Ovary (tissue), 3 donors: ENCODE measurements around the gene PCNX1.

Source experiments
- EP300 ChIP-seq: sonication (generic); formaldehyde crosslinking; IDR thresholded peaks from one replicate; pipeline ENCODE4 v1.6.1; 2017; ENCODE audit warnings: antibody characterized with exemption
- POLR2A ChIP-seq: fragments of 450-650 bp; IDR thresholded peaks from one replicate; pipeline ENCODE4 v1.6.1; 2017; ENCODE audit warnings: antibody characterized with exemption, mild to moderate bottlenecking, moderate library complexity
- TF ChIP-seq, protein P1 (sequence below), 3 donors: fragments of 450-650 bp in 2 of 3; fragments of 200-600 bp in 1 of 3; IDR thresholded peaks; one replicate each; pipeline versions ENCODE4 v1.5.1 to v1.8.0; 2016 to 2022; ENCODE audit warnings: antibody characterized with exemption in 3 of 3, mild to moderate bottlenecking in 1 of 3
- donor health status: DM: no; HTN: no; CAD: no.

DNA sequence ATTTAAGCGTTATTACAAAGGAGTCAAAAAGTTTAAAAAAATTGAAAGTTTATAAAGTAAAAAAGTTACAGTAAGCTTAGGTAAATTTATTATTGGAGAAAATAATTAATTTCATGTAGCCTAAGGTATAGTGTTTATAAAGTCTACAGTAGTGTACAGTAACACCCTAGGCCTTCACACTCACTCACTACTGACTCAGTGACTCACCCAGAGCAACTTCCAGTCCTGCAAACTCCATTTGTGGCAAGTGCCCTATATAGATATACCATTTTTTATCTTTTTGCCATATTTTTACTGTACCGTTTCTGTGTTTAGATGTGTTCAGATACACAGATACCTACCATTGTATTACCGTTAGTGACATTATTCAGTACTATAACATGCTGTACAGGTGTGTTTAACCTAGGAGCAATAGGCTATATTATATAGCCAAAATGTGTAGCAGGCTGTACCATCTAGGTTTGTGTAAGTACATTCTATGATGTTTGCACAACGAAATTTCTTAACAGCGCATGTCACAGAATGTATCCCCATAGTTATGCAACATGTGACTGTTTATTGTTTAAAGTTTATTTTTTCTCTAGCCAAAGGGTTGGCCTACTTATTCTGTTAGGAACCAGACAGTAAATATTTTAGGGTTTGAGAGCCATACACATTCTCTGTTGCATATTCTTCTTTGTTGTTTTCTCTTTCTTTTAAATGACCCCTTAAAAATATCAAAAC is 155.5 kb downstream of the PCNX1 start:
- TF ChIP-seq, protein P1, sequence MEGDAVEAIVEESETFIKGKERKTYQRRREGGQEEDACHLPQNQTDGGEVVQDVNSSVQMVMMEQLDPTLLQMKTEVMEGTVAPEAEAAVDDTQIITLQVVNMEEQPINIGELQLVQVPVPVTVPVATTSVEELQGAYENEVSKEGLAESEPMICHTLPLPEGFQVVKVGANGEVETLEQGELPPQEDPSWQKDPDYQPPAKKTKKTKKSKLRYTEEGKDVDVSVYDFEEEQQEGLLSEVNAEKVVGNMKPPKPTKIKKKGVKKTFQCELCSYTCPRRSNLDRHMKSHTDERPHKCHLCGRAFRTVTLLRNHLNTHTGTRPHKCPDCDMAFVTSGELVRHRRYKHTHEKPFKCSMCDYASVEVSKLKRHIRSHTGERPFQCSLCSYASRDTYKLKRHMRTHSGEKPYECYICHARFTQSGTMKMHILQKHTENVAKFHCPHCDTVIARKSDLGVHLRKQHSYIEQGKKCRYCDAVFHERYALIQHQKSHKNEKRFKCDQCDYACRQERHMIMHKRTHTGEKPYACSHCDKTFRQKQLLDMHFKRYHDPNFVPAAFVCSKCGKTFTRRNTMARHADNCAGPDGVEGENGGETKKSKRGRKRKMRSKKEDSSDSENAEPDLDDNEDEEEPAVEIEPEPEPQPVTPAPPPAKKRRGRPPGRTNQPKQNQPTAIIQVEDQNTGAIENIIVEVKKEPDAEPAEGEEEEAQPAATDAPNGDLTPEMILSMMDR (IDR thresholded peaks at IDR 0.05): no peak
- no peak for TF ChIP-seq POLR2A
- no peak for TF ChIP-seq EP300
